GM12878 (cell line): ENCODE data around the gene FUS.

Experiments
- GABPA ChIP-seq: IDR thresholded peaks from 2 replicates; pipeline ENCODE4 v1.6.1; 2014; ENCODE audit warnings: antibody characterized with exemption, low read depth, mild to moderate bottlenecking, inconsistent platforms
- KDM1A ChIP-seq: fragments of 200-600 bp; sonication (generic); IDR thresholded peaks from 2 replicates; pipeline ENCODE4 v1.6.1; 2016; ENCODE audit warnings: borderline replicate concordance
- POLR2AphosphoS5 ChIP-seq: IDR thresholded peaks from 2 replicates; pipeline ENCODE4 v1.6.1; 2011; ENCODE audit warnings: mild to moderate bottlenecking, low read length, inconsistent platforms
- SREBF2 ChIP-seq: IDR thresholded peaks from 2 replicates; pipeline ENCODE4 v1.6.1; 2012; ENCODE audit warnings: mild to moderate bottlenecking, low read length
- ZNF274 ChIP-seq: IDR thresholded peaks from one replicate; pipeline ENCODE4 v1.8.0; 2011; ENCODE audit not compliant: insufficient read length, insufficient read depth
- ZSCAN29 ChIP-seq: fragments of 450-650 bp; IDR thresholded peaks from 2 replicates; pipeline ENCODE4 v1.6.1; 2017; ENCODE audit warnings: mild to moderate bottlenecking, moderate library complexity
- TF ChIP-seq, protein P1 (sequence below): IDR thresholded peaks from 2 replicates; pipeline ENCODE4 v1.6.1; 2011; ENCODE audit warnings: low read depth, mild to moderate bottlenecking, low read length, moderate library complexity, borderline replicate concordance; ENCODE audit errors: extremely low read depth
- TF ChIP-seq, protein P2 (sequence below), 3 experiments: IDR thresholded peaks in 2 of 3; conservative IDR thresholded peaks in 1 of 3; 2 replicates each; pipeline ENCODE4 v1.5.1; 2011; ENCODE audit warnings: low read depth in 3 of 3, low read length in 3 of 3, mild to moderate bottlenecking in 3 of 3, control low read depth in 2 of 3, moderate library complexity in 2 of 3, inconsistent platforms in 1 of 3, mixed read lengths in 1 of 3; ENCODE audit not compliant: control insufficient read depth in 2 of 3, insufficient read depth in 1 of 3; ENCODE audit errors: extremely low read depth in 1 of 3
- TF ChIP-seq, protein P3 (sequence below): IDR thresholded peaks from 2 replicates; pipeline ENCODE4 v1.6.1; 2012; ENCODE audit warnings: low read depth, low read length, improper control_type of control experiment

DNA sequence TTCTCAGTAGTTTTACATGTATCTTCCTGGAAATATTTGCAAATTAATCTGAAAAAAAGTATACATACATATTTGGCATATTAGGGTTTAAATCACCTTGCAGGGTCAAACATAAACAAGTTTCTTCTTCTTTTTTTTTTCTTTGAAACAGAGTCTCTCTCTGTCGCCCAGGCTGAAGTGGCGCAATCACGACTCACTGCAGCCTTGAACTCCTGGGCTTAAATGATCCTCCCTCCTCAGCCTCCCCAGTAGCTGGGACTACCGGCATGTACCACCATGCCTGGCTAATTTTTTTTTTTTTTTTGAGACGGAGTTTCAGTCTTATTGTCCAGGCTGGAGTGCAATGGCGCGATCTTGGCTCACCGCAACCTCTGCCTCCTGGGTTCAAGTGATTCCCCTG, 12.6 kb upstream of the FUS start:
- no peak for TF ChIP-seq ZNF274
- no peak for TF ChIP-seq GABPA
- no peak for TF ChIP-seq KDM1A
- TF ChIP-seq, protein P1, sequence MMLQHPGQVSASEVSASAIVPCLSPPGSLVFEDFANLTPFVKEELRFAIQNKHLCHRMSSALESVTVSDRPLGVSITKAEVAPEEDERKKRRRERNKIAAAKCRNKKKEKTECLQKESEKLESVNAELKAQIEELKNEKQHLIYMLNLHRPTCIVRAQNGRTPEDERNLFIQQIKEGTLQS = no peak
- no peak for TF ChIP-seq SREBF2
- TF ChIP-seq POLR2AphosphoS5 = no peak
- TF ChIP-seq, protein P2, sequence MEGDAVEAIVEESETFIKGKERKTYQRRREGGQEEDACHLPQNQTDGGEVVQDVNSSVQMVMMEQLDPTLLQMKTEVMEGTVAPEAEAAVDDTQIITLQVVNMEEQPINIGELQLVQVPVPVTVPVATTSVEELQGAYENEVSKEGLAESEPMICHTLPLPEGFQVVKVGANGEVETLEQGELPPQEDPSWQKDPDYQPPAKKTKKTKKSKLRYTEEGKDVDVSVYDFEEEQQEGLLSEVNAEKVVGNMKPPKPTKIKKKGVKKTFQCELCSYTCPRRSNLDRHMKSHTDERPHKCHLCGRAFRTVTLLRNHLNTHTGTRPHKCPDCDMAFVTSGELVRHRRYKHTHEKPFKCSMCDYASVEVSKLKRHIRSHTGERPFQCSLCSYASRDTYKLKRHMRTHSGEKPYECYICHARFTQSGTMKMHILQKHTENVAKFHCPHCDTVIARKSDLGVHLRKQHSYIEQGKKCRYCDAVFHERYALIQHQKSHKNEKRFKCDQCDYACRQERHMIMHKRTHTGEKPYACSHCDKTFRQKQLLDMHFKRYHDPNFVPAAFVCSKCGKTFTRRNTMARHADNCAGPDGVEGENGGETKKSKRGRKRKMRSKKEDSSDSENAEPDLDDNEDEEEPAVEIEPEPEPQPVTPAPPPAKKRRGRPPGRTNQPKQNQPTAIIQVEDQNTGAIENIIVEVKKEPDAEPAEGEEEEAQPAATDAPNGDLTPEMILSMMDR (IDR thresholded peaks at IDR 0.05 in 2 of 3, conservative IDR thresholded peaks at IDR 0.05 in 1 of 3; ENCODE audit: control insufficient read depth in 2 of 3, extremely low read depth in 1 of 3, insufficient read depth in 1 of 3, low read depth in 3 of 3, low read length in 3 of 3) = no peak
- TF ChIP-seq, protein P3, sequence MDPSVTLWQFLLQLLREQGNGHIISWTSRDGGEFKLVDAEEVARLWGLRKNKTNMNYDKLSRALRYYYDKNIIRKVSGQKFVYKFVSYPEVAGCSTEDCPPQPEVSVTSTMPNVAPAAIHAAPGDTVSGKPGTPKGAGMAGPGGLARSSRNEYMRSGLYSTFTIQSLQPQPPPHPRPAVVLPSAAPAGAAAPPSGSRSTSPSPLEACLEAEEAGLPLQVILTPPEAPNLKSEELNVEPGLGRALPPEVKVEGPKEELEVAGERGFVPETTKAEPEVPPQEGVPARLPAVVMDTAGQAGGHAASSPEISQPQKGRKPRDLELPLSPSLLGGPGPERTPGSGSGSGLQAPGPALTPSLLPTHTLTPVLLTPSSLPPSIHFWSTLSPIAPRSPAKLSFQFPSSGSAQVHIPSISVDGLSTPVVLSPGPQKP = no peak
- no peak for TF ChIP-seq ZSCAN29
